ENCODE measurements around the gene RASA1.

- TF ChIP-seq CTCF (IDR thresholded peaks at IDR 0.05): no peak
- TF ChIP-seq POLR2A (IDR thresholded peaks at IDR 0.05): no peak
These were observed 101.7 kb downstream of the RASA1 start for GRCh38 chr5:87369431-87369830.
